NT2/D1 (cell line): ENCODE data around the gene SERF2.

ENCODE experiments used
- SUZ12 ChIP-seq: IDR thresholded peaks from 2 replicates; pipeline ENCODE4 v1.6.1; 2011; ENCODE audit not compliant: insufficient read length, insufficient read depth; ENCODE audit errors: extremely low read depth
- YY1 ChIP-seq: IDR thresholded peaks from 2 replicates; pipeline ENCODE4 v1.6.1; 2011; ENCODE audit not compliant: insufficient read length, insufficient read depth

GRCh38 chr15:43793647-43794046 lies 1.5 kb downstream of the SERF2 start:
- no peak for TF ChIP-seq SUZ12
- TF ChIP-seq YY1, result no peak
